HT-29 (cell line): ENCODE results near the gene AKAP9. TPM values are rescaled to one million over a fixed set of nuclear protein-coding genes. Genes with fewer than 3 reads are reported as not detected.
"Not testable (repeated sequence)": the region's sequence is repeated elsewhere in the genome, so short reads cannot be mapped to it uniquely, and the experiment has no call there.

ENCODE experiments used
- DNase-seq: peaks from one replicate; pipeline ENCODE4 v3.0.0-alpha.2; 2015; ENCODE audit warnings: low spot score
- total RNA-seq: library from RNA; depleted of rRNA; stranded (reverse); fragments of >200 nt; shearing (Covaris generic); gene quantifications from 2 replicates; pipeline ENCODE4 v1.2.3, GENCODE V29; 2014; rRNA removed

Gene AKAP9
- total RNA-seq, 1 experiment from 2014 or later = 30.2 TPM

DNA sequence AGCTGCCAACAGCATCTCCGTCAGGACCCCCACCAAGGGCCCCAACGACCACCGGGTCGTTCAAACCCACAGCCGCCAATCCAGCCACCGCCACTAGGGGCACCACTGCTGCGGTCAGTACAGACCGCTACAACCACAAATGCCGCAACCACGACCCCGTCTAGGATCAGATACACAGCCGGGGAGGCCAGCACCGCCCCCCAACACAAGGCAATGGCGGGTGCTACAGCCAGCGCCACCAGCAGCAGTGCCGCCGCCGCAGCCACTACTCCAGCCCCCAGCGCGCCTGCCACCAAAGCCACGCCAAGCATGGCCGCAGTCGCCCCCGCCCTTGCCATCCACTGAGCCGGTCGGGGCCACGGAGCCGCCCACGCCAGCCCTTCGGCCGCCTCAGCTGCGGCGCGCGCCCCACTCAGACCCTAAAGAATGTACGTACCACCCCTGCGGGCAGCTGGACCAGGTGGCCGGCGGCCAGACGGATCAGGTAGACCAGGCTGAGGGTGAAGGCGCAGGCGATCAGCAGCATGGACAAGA is 193.1 kb downstream of the AKAP9 start:
- peak; percentile 84 for DNase-seq

DNA sequence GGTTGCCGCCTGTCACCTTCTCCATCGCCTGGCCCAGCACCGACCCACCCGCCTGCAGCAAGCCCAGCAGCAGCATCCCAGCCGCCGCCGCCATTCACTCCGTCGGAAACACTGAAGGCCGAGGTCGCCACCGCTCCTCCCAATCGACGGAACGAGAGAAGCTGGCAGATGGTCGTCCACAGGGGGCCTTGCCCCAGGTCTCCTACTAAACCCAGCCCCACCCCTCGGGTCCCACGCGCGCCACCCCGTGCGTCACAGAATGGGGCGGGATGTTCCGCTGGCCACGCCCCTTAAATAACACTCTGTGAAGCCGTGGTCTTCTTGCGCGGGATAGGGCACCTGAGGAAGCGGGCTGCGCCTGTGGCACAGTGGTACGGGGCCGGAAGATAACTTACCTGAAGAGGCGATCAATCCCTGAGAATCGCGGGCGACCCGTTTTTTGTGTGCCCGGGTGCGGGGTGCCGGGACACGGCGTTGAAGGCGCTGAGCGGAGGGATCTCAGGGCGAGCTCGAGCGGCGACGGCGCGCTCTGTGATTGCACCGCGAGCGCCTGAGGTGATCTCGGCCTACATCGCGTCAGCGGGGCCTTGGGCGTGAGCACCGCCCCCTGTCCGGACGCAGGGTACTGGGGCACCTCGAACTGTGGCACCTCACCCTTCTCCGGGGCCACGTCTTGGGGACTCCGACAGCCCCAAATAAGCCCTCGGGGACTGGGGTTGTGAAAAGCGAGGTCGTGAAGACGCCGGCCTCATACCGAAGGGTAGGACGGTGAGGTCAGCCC is 193.8 kb downstream of the AKAP9 start, which contains the start of gene CYP51A1:
Gene CYP51A1 (minus strand): TSS at position 207 of the 781 bp plus-strand sequence. CDS start 113 bp downstream, at position 94.
- DNase-seq = peak; percentile 95

DNA sequence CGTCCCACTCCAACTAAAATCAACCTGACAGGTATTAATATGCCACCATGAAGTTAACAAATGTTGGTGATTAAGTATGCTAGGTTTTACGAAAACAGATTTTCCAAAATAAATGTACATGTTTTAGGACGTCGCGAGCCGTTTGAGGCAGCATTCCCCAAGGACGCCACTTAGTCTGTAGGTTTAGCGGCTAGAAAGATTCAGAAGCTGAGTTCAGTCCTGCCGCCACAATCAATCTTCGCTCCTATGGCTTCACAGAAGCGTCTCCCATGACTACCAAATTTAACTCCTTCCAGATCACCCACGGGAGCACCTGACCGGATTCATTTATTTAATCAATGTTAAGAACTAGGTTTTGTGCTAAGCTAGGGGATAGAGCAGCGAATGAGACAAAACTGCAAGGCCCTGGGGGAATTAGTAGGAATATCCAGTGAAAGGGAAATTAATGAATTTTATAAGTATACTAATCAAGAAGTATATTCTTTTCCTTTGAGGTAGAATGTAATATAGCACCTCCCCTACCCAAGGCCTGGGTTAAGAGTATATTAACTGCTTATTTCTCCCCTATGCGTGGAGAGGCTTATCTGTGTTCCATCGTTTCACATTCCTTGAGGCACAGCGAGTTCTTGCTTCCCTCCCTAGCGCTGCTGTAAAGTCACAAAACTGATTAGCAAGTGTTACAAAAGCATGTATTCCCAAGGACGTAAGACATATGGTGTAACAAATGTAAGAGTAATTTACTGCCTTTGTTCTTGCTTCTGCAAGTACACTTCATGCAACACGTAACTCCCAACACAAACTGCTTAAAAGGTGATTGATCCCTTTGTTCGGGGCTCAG is 194.6 kb downstream of the AKAP9 start:
- DNase-seq = no peak

- no peak for DNase-seq
Observed at GRCh38 chr7:92137557-92137956, 196.9 kb downstream of the AKAP9 start.

GRCh38 chr7:92141161-92141560 is 200.5 kb downstream of the AKAP9 start:
- DNase-seq = no peak

- not testable (repeated sequence) for DNase-seq
Observed at GRCh38 chr7:92142791-92143190, 202.1 kb downstream of the AKAP9 start.

DNA sequence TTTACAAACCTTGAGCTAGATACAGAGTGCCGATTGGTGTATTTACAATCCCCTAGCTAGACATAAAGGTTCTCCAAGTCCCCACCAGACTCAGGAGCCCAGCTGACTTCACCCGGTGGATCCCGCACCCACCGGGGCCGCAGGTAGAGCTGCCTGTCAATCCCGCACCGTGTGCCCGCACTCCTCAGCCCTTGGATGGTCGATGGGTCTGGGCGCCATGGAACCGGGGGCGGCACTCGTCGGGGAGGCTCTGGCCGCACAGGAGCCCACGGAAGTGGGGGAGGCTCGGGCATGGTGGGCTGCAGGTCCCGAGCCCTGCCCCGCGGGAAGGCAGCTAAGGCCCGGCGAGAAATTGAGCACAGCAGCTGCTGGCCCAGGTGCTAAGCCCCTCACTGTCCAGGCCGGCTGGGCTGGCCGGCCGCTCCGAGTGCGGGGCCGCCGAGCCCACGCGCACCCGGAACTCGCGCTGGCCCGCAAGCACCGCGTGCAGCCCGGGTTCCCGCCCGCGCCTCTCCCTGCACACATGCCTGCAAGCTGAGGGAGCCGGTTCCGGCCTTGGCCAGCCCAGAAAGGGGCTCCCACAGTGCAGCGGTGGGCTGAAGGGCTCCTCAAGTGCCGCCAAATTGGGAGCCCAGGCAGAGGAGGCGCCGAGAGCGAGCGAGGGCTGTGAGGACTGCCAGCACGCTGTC is 202.7 kb downstream of the AKAP9 start:
- not testable (repeated sequence) for DNase-seq

- DNase-seq = no peak
Observed at GRCh38 chr7:92149736-92150239, 209.1 kb downstream of the AKAP9 start.

GRCh38 chr7:92150450-92151017 is 209.9 kb downstream of the AKAP9 start:
- DNase-seq = no peak

- DNase-seq = no peak
Observed at GRCh38 chr7:92155108-92155739, 214.6 kb downstream of the AKAP9 start.

GRCh38 chr7:92156990-92157389 is 216.3 kb downstream of the AKAP9 start:
- DNase-seq = no peak

DNA sequence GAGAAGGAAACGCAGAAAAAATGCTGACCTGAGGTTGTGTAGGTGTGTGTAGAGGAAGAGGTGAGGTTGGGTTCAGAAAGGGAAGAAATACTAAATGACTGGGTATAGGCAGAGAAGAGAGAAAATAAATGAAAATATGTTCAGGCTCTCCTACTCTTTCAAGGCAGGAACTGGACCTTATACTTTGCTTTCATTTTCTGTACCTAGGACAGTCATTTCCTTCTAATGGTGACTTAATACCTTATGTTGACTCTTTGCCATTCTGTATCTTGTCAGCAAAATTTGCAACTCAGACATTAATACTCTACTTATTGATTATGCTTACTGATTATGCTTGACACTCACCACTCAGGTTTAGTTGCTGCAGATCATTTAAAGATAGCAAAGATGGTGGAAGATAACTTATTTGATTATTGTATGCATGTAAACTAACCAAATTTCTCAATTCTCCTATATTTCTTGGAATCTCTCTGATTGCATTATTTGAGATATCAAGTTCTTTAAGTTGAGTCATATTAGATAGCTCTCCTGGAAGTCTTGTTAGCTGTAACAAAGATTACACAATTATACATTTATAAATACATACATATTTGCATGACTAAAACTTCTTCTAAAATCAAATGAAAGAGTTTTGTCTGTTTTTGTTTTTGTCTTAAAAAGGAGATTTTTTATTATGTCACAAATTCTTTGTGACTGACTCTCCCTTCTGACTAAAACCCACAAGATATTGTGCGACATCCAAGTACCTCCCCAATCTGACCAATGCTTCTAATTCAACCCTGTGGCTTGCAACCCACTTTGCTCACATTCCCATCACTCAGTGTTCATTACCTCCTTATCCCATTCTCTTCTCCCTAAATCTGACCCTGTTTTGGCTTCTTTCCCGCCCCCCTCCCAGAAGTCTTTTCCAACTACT is 218.3 kb downstream of the AKAP9 start:
- no peak for DNase-seq

Other genes starting within 250 kb of the AKAP9 start
- gene MTERF1, start 60.2 kb upstream of the AKAP9 start, total RNA-seq = 6.3 and 6.8 TPM in 2 replicates
- gene CYP51A1, start 193.6 kb downstream of the AKAP9 start, total RNA-seq = 74.3 and 75.1 TPM in 2 replicates
- not detected in 2 replicates for gene LRRD1, start 238.3 kb downstream of the AKAP9 start, total RNA-seq